ENCODE measurements around the gene PIAS3.
"Not testable (repeated sequence)": the region's sequence is repeated elsewhere in the genome, so short reads cannot be mapped to it uniquely, and the experiment has no call there.

Gene PIAS3

GRCh38 chr1:145826030-145826429 is 32.9 kb downstream of the PIAS3 start:
- DNase-seq (ENCODE audit: low read depth in 4 of 4, low spot score in 1 of 4) = no peak

- DNase-seq (ENCODE audit: low read depth in 4 of 4, low spot score in 1 of 4) = no peak
Measured at GRCh38 chr1:145824499-145824842, 34.4 kb downstream of the PIAS3 start.

- peak; percentile 60 to 77 (median 68) for DNase-seq (ENCODE audit: low read depth in 4 of 4, low spot score in 1 of 4)
Measured at GRCh38 chr1:145823565-145824498, 35.0 kb downstream of the PIAS3 start, which contains the start of the genes POLR3C and RNF115. TSS of gene POLR3C (plus strand) at chr1:145824200. CDS start at chr1:145825777, 1,577 bp downstream. TSS of gene RNF115 (minus strand) at chr1:145824095. CDS start at chr1:145823873, 222 bp downstream.

GRCh38 chr1:145822779-145823331 is 36.0 kb downstream of the PIAS3 start:
- DNase-seq (ENCODE audit: low read depth in 4 of 4, low spot score in 1 of 4) = not testable (repeated sequence)

GRCh38 chr1:145818095-145818494 is 40.8 kb downstream of the PIAS3 start:
- DNase-seq (ENCODE audit: low read depth in 4 of 4, low spot score in 1 of 4) = not testable (repeated sequence)

GRCh38 chr1:145812977-145813810 is 45.7 kb downstream of the PIAS3 start:
- DNase-seq (ENCODE audit: low read depth in 4 of 4, low spot score in 1 of 4) = not testable (repeated sequence)

GRCh38 chr1:145806844-145807243 is 52.0 kb downstream of the PIAS3 start:
- no peak for DNase-seq (ENCODE audit: low read depth in 4 of 4, low spot score in 1 of 4)

- DNase-seq (ENCODE audit: low read depth in 4 of 4, low spot score in 1 of 4) = no peak
Measured at GRCh38 chr1:145806408-145806807, 52.5 kb downstream of the PIAS3 start.

- no peak for DNase-seq (ENCODE audit: low read depth in 4 of 4, low spot score in 1 of 4)
Measured at GRCh38 chr1:145805057-145805456, 53.8 kb downstream of the PIAS3 start.

- DNase-seq (ENCODE audit: low read depth in 4 of 4, low spot score in 1 of 4) = no peak
Measured at GRCh38 chr1:145804235-145805045, 54.4 kb downstream of the PIAS3 start.

GRCh38 chr1:145799806-145800205 is 59.1 kb downstream of the PIAS3 start:
- no peak for DNase-seq (ENCODE audit: low read depth in 4 of 4, low spot score in 1 of 4)
